Endothelial cell (in vitro differentiated cells): Measurements from ENCODE around the gene RNF183. TPM values are rescaled to one million over a fixed set of nuclear protein-coding genes. Genes with fewer than 3 reads are reported as not detected.
A peak's percentile ranks its signal among the peaks of the same experiment; 100 is the strongest.

Experiments used
- DNase-seq: peaks from one replicate; pipeline ENCODE4 v3.0.0; 2021; ENCODE audit warnings: low spot score
- H3K27ac Mint-ChIP-seq: one replicate; pipeline ENCODE4 v1.8.0; 2021; ENCODE audit warnings: mixed read lengths, inconsistent platforms; ENCODE audit not compliant: unreplicated experiment
- H3K27me3 Mint-ChIP-seq: one replicate; pipeline ENCODE4 v1.8.0; 2021; ENCODE audit warnings: mild to moderate bottlenecking, moderate library complexity, mixed read lengths, inconsistent platforms; ENCODE audit not compliant: unreplicated experiment
- H3K36me3 Mint-ChIP-seq: one replicate; pipeline ENCODE4 v1.8.0; 2021; ENCODE audit warnings: mild to moderate bottlenecking, low read depth, mixed read lengths, inconsistent platforms; ENCODE audit not compliant: unreplicated experiment
- H3K4me1 Mint-ChIP-seq: one replicate; pipeline ENCODE4 v1.8.0; 2021; ENCODE audit warnings: mild to moderate bottlenecking, mixed read lengths, inconsistent platforms; ENCODE audit not compliant: unreplicated experiment
- H3K4me3 Mint-ChIP-seq: one replicate; pipeline ENCODE4 v1.8.0; 2021; ENCODE audit warnings: mild to moderate bottlenecking, mixed read lengths, inconsistent platforms; ENCODE audit not compliant: unreplicated experiment
- H3K9me3 Mint-ChIP-seq: one replicate; pipeline ENCODE4 v1.8.0; 2021; ENCODE audit warnings: mixed read lengths, inconsistent platforms; ENCODE audit not compliant: unreplicated experiment
- CTCF ChIP-seq: fragments of 200-600 bp; sonication (generic); IDR thresholded peaks from one replicate; pipeline ENCODE4 v1.5.0; 2021; ENCODE audit warnings: antibody characterized with exemption; ENCODE audit not compliant: unreplicated experiment
- total RNA-seq: library from RNA; stranded (reverse); fragmentation: NEBNext Ultra II Directional; extraction: Animal tissue kit (Norgen Biotek cat#: 25700); gene quantifications from one replicate; pipeline ENCODE4 v1.2.1, GENCODE V29; 2021; ENCODE audit not compliant: unreplicated experiment

RNF183 gene
- total RNA-seq, 1 donor from 2014 or later = not detected

GRCh38 chr9:113275157-113276131, 27.7 kb downstream of the RNF183 start, which contains the start of the genes CDC26 and PRPF4:
Gene CDC26 (minus strand): TSS chr9:113275572. CDS start chr9:113272507, 3,065 bp downstream.
Gene PRPF4 (plus strand): TSS chr9:113275658. CDS start chr9:113275744, 86 bp downstream.
- Mint-ChIP-seq H3K27me3 (no peaks in the 10 kb centered on the region), H3K36me3 (peaks cover 26% of the 10 kb centered on the region), H3K9me3 (no peaks in the 10 kb centered on the region)

GRCh38 chr9:113274474-113275156, 28.6 kb downstream of the RNF183 start:
- no peaks in the 10 kb centered on the region for H3K27me3 Mint-ChIP-seq
- peaks cover 24% of the 10 kb centered on the region for H3K36me3 Mint-ChIP-seq
- DNase-seq = peak; percentile 60
- H3K9me3 Mint-ChIP-seq = no peaks in the 10 kb centered on the region
- peak; percentile 86 for TF ChIP-seq CTCF
- H3K4me3 Mint-ChIP-seq = no peak overlapping the region
- H3K27ac Mint-ChIP-seq = no peak overlapping the region
- H3K4me1 Mint-ChIP-seq = no peaks in the 10 kb centered on the region

More at GRCh38 chr9:113275157-113276131, 27.7 kb downstream of the RNF183 start, which contains the start of the genes CDC26 and PRPF4:
- Mint-ChIP-seq H3K27ac (no peak within 1 kb of the TSS), H3K4me1 (no peaks in the 10 kb centered on the region), H3K4me3 (no peak within 1 kb of the TSS)
- peak; percentile 94 for DNase-seq
- no peak for TF ChIP-seq CTCF

DNA sequence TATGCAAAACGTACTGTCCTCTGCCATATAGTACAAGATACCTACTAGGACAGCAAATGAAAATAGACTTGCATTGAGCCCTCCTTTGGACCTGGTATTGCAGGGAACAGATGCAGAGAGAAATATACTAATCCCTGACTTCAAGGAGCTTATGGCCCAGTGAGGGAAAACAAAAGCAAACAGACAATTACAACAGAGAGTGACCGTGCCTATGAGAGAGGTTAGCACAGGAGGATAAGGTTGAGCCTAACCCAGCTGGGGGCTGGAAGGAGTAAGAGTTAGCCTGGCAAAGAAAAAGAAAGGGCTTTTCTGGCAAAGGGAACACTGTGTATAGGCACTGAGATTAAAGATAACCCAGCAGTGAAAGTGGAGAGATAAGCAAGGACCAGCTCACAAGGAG, 33.3 kb downstream of the RNF183 start:
- Mint-ChIP-seq H3K27ac (no peak overlapping the region), H3K4me1 (no peaks in the 10 kb centered on the region), H3K9me3 (no peaks in the 10 kb centered on the region), H3K4me3 (no peak overlapping the region), H3K27me3 (no peaks in the 10 kb centered on the region), H3K36me3 (peaks cover 32% of the 10 kb centered on the region)
- no peak for TF ChIP-seq CTCF
- no peak for DNase-seq

- Mint-ChIP-seq H3K36me3 (peaks cover 34% of the 10 kb centered on the region), H3K4me1 (no peaks in the 10 kb centered on the region), H3K4me3 (no peak overlapping the region), H3K9me3 (no peaks in the 10 kb centered on the region), H3K27me3 (no peaks in the 10 kb centered on the region), H3K27ac (no peak overlapping the region)
- no peak for DNase-seq
- TF ChIP-seq CTCF = no peak
Measured at GRCh38 chr9:113269355-113269754, 33.8 kb downstream of the RNF183 start.
